SKM-1 treated with dmso at 0.1 percent for 144 hours (cell line): ENCODE results near the gene BCAT1.
"Not testable (repeated sequence)": the region's sequence is repeated elsewhere in the genome, so short reads cannot be mapped to it uniquely, and the experiment has no call there.

Experiments
- DNase-seq: peaks from one replicate; lab custom pipeline; 2025; ENCODE audit not compliant: unreplicated experiment; lab: John Stamatoyannopoulos, UW

The BCAT1 gene

GRCh38 chr12:24928533-24929306 is 20.2 kb downstream of the BCAT1 start:
- not testable (repeated sequence) for DNase-seq

DNA sequence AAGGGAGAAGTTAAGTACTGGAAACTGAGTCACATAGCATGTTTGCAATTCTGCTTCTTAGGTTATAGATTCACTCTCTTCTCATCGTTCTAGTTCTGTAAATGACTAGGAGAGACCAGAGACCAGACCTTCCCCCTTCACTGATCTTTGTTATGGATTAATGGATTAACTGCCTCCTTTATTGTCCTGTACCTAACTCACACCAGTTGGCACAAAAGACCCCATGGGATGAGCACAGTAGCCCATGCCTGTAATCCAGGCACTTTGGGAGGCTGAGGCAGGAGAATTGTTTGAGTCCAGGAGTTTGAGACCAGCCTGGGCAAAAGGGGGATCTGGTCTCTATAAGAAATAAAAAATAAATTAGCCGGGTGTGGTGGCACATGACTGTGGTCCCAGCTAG is 20.8 kb downstream of the BCAT1 start:
- no peak for DNase-seq

GRCh38 chr12:24926080-24926479 is 22.8 kb downstream of the BCAT1 start:
- not testable (repeated sequence) for DNase-seq

DNA sequence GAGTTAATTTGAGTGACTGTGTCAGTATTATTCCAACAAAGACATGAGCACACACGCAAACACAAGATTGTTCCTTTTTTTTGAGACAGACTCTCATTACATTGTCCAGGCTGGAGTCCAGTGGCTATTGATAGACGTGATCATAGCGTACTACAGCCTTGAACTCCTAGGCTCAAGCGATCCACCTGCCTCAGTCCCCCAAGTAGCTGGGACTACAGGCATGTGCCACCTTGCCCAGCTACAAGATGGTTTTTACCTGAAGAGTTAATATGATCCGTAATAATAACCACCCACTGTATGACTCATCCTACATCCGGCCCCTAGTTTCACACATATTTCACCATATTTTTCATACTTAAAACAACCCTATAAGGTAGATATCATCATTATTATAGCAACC is 26.8 kb downstream of the BCAT1 start:
- DNase-seq = no peak

DNA sequence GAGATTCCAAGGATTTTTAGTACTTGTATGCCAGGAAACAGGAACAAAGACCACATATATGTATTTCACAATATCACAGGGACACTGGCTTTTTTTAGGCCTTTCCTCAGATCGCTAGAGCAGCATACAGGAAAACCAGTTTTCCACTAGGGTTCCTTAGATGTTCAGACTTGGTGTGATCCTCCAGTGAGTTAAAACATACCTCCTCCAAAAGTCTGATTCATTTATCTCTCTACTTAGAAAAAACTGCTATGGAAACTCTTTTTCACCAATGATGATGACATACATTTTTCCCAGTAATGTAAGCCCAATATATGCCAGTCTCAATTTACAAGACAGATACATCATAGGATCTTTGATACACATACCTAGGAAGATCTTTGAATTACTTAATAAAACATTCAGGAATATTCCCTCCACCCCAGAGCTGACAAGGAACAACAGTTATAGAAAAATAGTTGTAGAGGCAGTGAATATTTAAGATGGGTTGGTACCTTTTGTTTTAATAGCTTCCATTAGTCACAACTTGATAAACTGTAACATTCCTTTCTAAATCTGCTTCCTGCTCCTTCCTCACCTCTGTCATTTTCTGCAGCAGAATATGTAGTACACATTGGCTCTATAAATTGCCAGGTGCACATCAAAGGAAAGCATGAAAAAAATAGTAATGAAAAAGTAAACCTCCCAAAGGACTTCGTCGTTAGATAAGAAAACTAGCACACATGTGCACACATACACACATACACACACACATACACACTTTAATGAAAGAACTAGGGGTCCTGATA is 27.5 kb downstream of the BCAT1 start:
- DNase-seq = no peak

DNA sequence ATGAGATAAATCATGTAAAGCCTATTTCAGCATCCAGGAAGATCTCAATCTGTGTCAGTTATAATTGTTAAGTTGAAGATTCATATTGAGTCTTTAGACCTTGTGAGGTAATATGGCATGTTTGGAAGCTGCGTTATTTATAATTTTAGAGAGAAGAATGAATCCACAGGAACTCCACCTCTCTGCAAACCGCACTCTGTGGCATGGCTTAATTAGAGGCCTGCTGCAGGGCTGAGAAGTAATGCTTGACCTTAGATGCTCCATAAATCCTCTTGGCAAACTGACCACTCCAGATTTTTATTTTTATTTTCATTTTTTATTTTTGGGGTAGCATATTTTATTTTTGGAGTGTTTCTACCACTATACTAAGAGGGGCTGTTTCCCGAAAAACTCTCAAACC is 28.8 kb downstream of the BCAT1 start:
- DNase-seq = no peak

DNA sequence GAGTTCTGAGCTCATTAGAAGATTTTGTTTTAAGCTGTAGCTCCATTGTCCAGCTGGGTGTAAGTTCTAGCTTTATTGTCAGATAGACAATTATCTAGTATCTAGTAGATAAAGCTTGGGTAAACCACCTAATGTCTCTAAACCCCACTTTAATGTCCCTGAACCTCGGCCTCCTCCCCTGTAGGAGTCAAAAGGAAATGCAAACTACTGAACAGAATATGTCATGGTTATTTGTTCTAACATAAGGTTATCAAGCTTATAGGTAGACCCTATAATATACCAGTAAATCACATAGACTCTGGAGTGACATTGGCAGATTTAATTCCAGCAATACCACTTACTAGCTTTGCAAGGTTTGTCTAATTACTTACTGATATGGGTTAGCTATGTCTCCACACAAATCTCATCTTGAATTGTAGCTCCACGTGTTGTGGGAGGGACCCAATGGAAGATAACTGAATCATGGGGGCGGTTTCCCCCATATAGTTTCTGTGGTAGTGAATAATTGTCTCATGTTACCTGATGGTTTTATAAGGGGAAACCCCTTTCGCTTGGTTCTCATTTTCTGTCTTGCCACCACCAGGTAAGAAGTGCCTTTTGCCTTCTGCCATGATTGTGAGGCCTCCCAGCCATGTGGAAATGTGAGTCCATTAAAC is 29.4 kb downstream of the BCAT1 start:
- DNase-seq = no peak

GRCh38 chr12:24918596-24918995 is 30.3 kb downstream of the BCAT1 start:
- DNase-seq = no peak

GRCh38 chr12:24915501-24915900 is 33.4 kb downstream of the BCAT1 start:
- DNase-seq = no peak

DNA sequence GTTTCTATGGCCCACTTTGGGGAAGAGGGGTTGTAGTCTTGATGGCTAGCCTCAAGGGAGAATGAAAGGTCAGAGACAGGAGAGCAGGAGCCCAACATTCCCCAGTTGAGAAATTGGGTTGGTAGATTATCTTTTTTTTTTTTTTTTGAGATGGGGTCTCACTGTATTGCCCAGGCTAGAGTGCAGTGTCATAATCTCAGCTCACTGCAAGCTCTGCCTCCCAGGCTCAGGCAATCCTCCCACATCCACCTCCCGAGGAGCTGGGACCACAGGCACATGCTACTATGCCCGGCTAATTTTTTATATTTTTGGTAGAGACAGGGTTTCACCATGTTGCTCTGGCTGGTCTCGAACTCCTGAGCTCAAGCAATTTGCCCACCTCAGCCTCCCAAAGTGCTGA is 34.9 kb downstream of the BCAT1 start:
- no peak for DNase-seq

DNA sequence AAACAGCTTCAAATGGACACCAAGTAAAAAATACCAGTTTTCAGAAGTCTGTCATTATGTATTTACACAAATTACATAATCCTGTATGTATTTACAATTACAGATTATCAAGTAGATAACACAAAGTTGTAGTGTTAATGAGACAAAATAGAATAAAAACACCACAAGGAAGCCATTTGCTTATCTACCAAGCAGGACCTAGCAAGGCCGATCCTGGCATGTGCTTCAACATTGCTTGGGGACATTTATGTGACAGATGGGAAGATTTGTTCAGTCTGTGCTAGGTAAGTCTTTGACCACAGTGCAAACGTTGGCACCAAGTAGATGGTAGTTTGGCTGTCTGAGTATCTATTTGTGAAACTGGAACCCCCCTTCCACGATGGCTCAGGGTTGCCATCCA is 35.8 kb downstream of the BCAT1 start:
- DNase-seq = no peak

- DNase-seq = no peak
These were observed 37.6 kb downstream of the BCAT1 start for GRCh38 chr12:24911271-24911791.

GRCh38 chr12:24910192-24910591 is 38.7 kb downstream of the BCAT1 start:
- not testable (repeated sequence) for DNase-seq

DNA sequence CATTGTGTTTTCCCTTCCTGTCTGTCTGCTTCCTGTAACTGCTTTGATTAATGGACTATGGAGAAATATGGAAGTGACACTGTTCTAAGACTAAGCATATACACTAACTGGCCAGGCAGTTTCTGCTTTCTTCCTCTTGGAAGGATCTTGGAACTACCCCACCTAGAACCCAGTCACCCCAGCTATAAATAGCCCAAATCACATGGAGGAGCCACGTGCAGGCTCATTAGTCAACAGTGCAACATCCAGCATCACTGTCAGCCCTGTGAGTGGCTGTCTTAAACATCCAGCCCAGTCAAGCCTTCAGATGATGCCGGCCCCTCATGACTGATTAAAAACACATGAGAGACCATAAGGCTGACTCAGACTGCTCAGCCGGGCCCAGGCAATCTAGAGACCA is 39.2 kb downstream of the BCAT1 start:
- DNase-seq = no peak

DNA sequence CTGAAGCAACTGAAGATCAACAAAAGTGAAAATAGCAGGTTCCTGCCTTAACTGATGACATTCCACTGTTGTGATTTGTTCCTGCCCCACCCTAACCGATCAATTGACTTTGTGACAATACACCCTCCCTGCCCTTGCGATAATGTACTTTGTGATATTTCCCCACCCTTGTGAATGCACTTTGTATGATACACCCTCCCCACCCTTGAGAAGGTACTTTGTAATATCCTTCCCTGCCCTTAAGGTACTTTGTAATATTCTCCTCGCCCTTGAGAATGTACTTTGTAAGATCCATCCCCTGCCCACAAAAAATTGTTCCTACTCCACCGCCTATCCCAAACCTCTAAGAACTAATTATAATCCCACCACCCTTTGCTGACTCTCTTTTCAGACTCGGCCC is 41.4 kb downstream of the BCAT1 start:
- no peak for DNase-seq

- DNase-seq = no peak
These were observed 42.8 kb downstream of the BCAT1 start for GRCh38 chr12:24906141-24906540.

- DNase-seq = no peak
These were observed 43.5 kb downstream of the BCAT1 start for GRCh38 chr12:24905431-24905830.

DNA sequence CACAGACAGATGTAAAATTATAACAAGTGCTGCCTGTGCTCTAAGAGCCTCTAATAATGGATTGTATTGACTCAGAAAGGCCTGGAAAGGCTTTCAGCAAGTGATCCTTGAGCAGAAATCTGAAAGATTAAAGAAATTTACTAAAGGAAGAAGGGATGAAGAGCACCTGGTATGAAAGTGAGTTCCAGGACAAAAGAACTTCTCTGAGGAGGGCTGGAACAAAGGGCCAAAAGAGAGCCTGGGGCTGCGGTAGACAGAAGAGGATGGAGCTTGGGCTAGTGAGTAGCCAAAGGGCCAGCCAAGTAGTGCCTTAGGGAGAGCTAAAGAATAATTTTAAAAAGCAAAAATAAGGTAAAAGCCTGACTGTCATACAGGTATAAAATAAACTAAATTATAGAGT is 44.0 kb downstream of the BCAT1 start:
- DNase-seq = no peak

GRCh38 chr12:24903329-24904088 is 45.4 kb downstream of the BCAT1 start:
- no peak for DNase-seq

GRCh38 chr12:24902511-24903328 is 46.2 kb downstream of the BCAT1 start:
- no peak for DNase-seq
